HEK293 (cell line): ENCODE data around the gene RBFOX2.

Experiments
- GLIS2 ChIP-seq: fragments of 450-650 bp; formaldehyde crosslinking; IDR thresholded peaks from 2 replicates; pipeline ENCODE4 v1.5.1; 2016; ENCODE audit warnings: missing biosample characterization, missing genetic modification characterization
- KLF1 ChIP-seq: fragments of 450-650 bp; formaldehyde crosslinking; IDR thresholded peaks from 2 replicates; pipeline ENCODE4 v1.5.1; 2016; ENCODE audit warnings: missing biosample characterization, missing genetic modification characterization
- MZF1 ChIP-seq: fragments of 450-650 bp; formaldehyde crosslinking; IDR thresholded peaks from 2 replicates; pipeline ENCODE4 v1.5.1; 2017; ENCODE audit warnings: missing biosample characterization, missing genetic modification characterization, borderline replicate concordance
- ZBTB20 ChIP-seq: fragments of 450-650 bp; formaldehyde crosslinking; IDR thresholded peaks from 2 replicates; pipeline ENCODE4 v1.5.1; 2016; ENCODE audit warnings: missing biosample characterization, missing genetic modification characterization
- ZNF174 ChIP-seq: fragments of 450-650 bp; formaldehyde crosslinking; IDR thresholded peaks from 2 replicates; pipeline ENCODE4 v1.5.0; 2017; ENCODE audit warnings: missing biosample characterization, mild to moderate bottlenecking, missing genetic modification characterization
- ZNF366 ChIP-seq: fragments of 450-650 bp; formaldehyde crosslinking; conservative IDR thresholded peaks from 2 replicates; pipeline ENCODE4 v1.5.1; 2016; ENCODE audit warnings: missing biosample characterization, missing genetic modification characterization
- ZNF585B ChIP-seq: fragments of 450-650 bp; formaldehyde crosslinking; IDR thresholded peaks from 2 replicates; pipeline ENCODE4 v1.5.1; 2016; ENCODE audit warnings: missing biosample characterization, missing genetic modification characterization
- ZNF76 ChIP-seq: fragments of 450-650 bp; formaldehyde crosslinking; IDR thresholded peaks from 2 replicates; pipeline ENCODE4; 2016; ENCODE audit warnings: low read depth, missing biosample characterization, missing genetic modification characterization, borderline replicate concordance
- TF ChIP-seq, protein P1 (sequence below): fragments of 450-650 bp; formaldehyde crosslinking; IDR thresholded peaks from 2 replicates; pipeline ENCODE4 v1.5.1; 2016; ENCODE audit warnings: missing biosample characterization, missing genetic modification characterization
- TF ChIP-seq, protein P2 (sequence below): fragments of 450-650 bp; formaldehyde crosslinking; IDR thresholded peaks from 2 replicates; pipeline ENCODE4 v1.5.1; 2016; ENCODE audit warnings: missing biosample characterization, missing genetic modification characterization, low read depth

DNA sequence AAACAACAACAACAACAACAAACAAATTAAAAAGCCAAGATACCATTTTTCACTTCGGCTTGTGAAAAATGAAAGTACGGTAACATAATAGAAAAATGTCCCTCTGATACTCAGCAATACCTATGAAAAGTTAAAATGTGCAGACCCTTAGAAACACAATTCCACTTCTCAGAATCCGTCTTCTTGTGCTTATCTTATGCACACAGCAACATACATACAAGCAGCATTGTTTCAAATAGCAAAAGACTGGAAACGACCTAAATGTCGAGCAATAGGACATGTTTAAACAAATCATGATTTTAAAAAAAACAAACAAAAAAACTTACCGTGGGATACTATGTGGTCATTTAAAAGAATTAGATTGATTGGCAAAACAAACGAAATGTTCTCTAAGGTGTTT is 26.5 kb downstream of the RBFOX2 start:
- no peak for TF ChIP-seq MZF1 (tag by site-specific recombination)
- TF ChIP-seq ZNF366 (tag by site-specific recombination) = no peak
- TF ChIP-seq KLF1 (tag by site-specific recombination) = no peak
- TF ChIP-seq, protein P1, sequence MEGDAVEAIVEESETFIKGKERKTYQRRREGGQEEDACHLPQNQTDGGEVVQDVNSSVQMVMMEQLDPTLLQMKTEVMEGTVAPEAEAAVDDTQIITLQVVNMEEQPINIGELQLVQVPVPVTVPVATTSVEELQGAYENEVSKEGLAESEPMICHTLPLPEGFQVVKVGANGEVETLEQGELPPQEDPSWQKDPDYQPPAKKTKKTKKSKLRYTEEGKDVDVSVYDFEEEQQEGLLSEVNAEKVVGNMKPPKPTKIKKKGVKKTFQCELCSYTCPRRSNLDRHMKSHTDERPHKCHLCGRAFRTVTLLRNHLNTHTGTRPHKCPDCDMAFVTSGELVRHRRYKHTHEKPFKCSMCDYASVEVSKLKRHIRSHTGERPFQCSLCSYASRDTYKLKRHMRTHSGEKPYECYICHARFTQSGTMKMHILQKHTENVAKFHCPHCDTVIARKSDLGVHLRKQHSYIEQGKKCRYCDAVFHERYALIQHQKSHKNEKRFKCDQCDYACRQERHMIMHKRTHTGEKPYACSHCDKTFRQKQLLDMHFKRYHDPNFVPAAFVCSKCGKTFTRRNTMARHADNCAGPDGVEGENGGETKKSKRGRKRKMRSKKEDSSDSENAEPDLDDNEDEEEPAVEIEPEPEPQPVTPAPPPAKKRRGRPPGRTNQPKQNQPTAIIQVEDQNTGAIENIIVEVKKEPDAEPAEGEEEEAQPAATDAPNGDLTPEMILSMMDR (tag by site-specific recombination) = no peak
- no peak for TF ChIP-seq GLIS2
- no peak for TF ChIP-seq ZBTB20 (tag by site-specific recombination)
- no peak for TF ChIP-seq ZNF76 (tag by site-specific recombination)
- no peak for TF ChIP-seq ZNF174 (tag by site-specific recombination)
- TF ChIP-seq, protein P2, sequence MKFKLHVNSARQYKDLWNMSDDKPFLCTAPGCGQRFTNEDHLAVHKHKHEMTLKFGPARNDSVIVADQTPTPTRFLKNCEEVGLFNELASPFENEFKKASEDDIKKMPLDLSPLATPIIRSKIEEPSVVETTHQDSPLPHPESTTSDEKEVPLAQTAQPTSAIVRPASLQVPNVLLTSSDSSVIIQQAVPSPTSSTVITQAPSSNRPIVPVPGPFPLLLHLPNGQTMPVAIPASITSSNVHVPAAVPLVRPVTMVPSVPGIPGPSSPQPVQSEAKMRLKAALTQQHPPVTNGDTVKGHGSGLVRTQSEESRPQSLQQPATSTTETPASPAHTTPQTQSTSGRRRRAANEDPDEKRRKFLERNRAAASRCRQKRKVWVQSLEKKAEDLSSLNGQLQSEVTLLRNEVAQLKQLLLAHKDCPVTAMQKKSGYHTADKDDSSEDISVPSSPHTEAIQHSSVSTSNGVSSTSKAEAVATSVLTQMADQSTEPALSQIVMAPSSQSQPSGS (tag by site-specific recombination) = no peak
- TF ChIP-seq ZNF585B (tag by site-specific recombination) = no peak
